Left lung (tissue), 10 donors: ENCODE results near the gene IDH2. TPM values are rescaled to one million over a fixed set of nuclear protein-coding genes. Genes with fewer than 3 reads are reported as not detected.

Source experiments
- ATAC-seq: fragments of 200-7000 bp; cut with Tn5 transposase; one replicate; pipeline ENCODE4 v1.9.1; 2020; ENCODE audit warnings: moderate library complexity
- DNase-seq, 4 donors: peaks; one replicate each; pipeline ENCODE4 v3.0.0-alpha.2; 2013 to 2020
- H3K27ac ChIP-seq, 2 donors: fragments of 200-600 bp; sonication (generic) in 1 of 2; one replicate each; pipeline versions ENCODE4 v1.5.0 to v1.8.0; 2020 to 2021
- H3K27me3 ChIP-seq, 2 donors: fragments of 200-600 bp; sonication (generic) in 1 of 2; one replicate each; pipeline versions ENCODE4 v1.5.0 to v1.8.0; 2020 to 2021
- H3K36me3 ChIP-seq, 2 donors: fragments of 200-600 bp; sonication (generic) in 1 of 2; one replicate each; pipeline versions ENCODE4 v1.5.0 to v1.8.0; 2020 to 2021
- H3K4me1 ChIP-seq, 2 donors: fragments of 200-600 bp; one replicate each; pipeline ENCODE4 v1.8.0; 2021
- H3K4me3 ChIP-seq, 2 donors: fragments of 200-600 bp; sonication (generic) in 1 of 2; one replicate each; pipeline versions ENCODE4 v1.5.0 to v1.8.0; 2020 to 2021; ENCODE audit warnings: mild to moderate bottlenecking in 1 of 2
- H3K9me3 ChIP-seq, 2 donors: fragments of 200-600 bp; sonication (generic) in 1 of 2; one replicate each; pipeline versions ENCODE4 v1.5.0 to v1.8.0; 2020 to 2021
- CTCF ChIP-seq, 2 donors: fragments of 200-600 bp; sonication (generic) in 1 of 2; IDR thresholded peaks; one replicate each; pipeline versions ENCODE4 v1.5.0 to v1.8.0; 2021; ENCODE audit warnings: antibody characterized with exemption in 2 of 2
- intact Hi-C, 2 donors: fragments of 100-400 bp; cut with DNase I; formaldehyde crosslinking; loops; one replicate each; pipeline versions ENCODE4 v1.11.2 to v1.14.2; 2022
- polyA plus RNA-seq, 6 donors: library from polyadenylated mRNA; unstranded; fragments of 120-200 nt; gene quantifications; one replicate each; pipeline ENCODE4 v1.2.1, GENCODE V29; 2013; ENCODE audit not compliant: insufficient read length in 6 of 6
- total RNA-seq, 2 donors: library from RNA; stranded (reverse); fragmentation: NEBNext Ultra II Directional; extraction: Animal tissue kit (Norgen Biotek cat#: 25700); gene quantifications; one replicate each; pipeline ENCODE4 v1.2.1, GENCODE V29; 2021
- donor health status: DM: no; HTN: yes; CAD: no.
- donor health status: DM: no; HTN: no; CAD: no.

Gene IDH2
- total and polyA plus RNA-seq, 8 donors, result 92.7 to 137 (median 119) TPM

DNA sequence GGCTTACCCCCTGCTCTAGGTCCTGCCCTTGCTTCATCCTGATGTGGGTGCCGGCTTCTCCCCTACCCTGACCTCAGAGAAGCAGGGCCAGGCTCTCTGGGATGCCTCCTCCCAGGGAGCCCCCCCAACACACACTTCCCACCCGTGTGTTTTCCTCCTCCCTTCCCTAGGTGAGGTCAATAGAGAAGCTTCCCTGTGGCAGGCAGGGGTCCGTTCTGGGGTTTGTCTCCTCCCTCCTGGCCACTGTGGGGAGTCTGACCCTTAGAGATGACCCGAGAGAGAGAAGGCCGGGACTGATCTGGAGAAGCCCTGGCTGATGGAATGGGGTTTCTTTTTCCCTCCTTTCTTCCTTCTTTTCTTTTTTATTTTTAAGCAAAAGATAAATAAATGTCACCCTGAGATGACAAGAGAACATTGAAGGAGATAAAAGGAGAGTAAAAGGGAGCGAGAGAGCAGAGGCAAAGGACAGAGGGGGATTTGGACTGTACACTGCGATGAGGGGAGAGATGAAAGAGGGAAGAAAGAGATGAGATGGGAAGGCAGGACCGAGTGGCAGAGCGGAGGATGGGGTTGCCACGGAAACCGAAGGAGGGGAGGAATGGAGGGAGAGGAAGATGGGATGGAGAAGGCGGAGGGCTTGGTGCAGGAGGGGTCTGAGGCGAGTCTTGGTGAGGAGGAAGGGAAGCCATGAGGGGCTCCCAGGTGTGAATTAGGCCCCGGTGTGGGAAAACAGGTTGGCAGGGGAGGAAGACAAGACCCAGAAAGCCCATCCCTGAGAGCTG lies 48.4 kb downstream of the IDH2 start:
- Histone ChIP-seq H3K9me3 (no peaks in the 10 kb centered on the region), H3K27me3 (no peaks in the 10 kb centered on the region), H3K4me1 (peaks cover 15 to 63% of the 10 kb centered on the region in 2 donors), H3K27ac (peak overlapping the region in 1 of 2 donors; percentile 62), H3K4me3 (no peak overlapping the region), H3K36me3 (no peaks in the 10 kb centered on the region)
- intact Hi-C loops, result no loop called here
- no peak for DNase-seq
- TF ChIP-seq CTCF (IDR thresholded peaks at IDR 0.05), result no peak
- no peak for ATAC-seq

DNA sequence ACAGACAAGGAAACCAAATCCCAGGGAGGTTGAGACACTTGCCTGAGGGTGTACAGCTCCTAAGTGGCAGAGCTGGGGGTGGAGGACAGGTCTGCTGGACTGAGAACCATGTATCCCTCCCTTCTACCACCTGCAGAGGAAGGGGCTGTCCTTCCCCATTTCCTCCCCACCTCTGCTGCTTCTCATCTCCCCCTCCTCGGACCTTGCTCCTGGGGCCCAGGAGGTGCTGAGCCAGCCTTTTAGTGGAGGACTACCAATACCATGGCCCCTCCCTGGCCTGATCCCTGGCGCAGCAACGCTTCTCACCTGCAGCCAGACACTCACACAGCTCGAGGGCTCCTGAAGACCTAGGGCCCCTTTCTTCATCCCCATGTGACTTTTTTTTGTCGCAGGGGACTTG lies 50.4 kb downstream of the IDH2 start:
- no peaks in the 10 kb centered on the region for H3K9me3 ChIP-seq
- H3K36me3 ChIP-seq, result no peaks in the 10 kb centered on the region
- ATAC-seq (no peak), DNase-seq (no peak)
- no peak overlapping the region for H3K4me3 ChIP-seq
- peaks cover 18 to 64% of the 10 kb centered on the region in 2 donors for H3K4me1 ChIP-seq
- no peak for TF ChIP-seq CTCF (IDR thresholded peaks at IDR 0.05)
- no peaks in the 10 kb centered on the region for H3K27me3 ChIP-seq
- intact Hi-C loops, result no loop called here
- peak overlapping the region in 1 of 2 donors; percentile 37 for H3K27ac ChIP-seq

DNA sequence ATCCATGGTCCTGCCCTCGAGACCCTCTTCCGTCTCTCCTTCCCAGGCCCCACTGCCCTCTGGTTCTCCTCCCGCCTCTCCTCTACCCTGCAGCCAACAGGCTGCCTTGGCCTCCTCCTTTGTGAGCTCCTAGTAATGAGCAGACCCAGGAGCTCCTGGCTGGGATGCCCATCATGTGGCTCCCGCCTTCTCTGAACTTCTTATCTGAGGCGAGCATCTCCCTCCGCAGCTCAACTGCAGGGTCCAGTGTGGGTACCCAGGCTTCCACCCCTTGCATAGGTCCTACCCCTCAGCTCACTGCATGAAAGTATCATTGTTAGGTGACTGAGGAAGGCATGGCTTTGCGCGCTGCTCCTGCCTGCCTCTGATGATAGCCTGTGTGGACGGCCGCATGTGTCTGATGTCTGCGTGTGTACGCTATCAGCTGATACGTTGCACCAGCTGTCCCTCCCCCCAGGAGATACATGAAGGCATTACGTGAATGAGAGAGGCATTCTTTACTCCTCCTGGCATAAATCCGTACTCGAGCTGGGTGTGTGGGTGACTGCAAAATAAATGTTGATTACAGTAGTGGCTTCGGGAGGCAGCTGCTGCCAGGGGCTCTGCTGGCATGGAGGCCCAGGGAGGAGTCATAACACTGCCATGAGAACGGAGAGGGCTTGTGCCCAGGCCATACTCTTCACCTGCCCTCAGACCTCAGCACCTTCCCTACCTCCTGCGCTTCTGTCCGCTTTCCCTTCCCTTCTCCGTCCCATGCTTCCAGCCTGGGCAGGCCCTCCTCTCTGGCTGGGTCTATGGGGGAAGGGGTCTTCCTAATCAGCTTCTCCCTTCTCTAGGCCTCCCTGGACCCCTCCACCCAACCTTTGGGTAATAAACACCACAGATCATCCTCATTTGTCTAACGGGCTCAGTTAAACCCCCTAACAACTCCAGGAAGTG lies 52.3 kb downstream of the IDH2 start:
- no peak for TF ChIP-seq CTCF (IDR thresholded peaks at IDR 0.05)
- DNase-seq (no peak), ATAC-seq (no peak)
- no peaks in the 10 kb centered on the region for H3K27me3 ChIP-seq
- intact Hi-C loops, result no loop called here
- H3K9me3 ChIP-seq, result no peaks in the 10 kb centered on the region
- peaks cover 0 to 2% of the 10 kb centered on the region in 2 donors for H3K36me3 ChIP-seq
- H3K27ac ChIP-seq, result no peak overlapping the region
- peaks cover 25 to 75% of the 10 kb centered on the region in 2 donors for H3K4me1 ChIP-seq
- no peak overlapping the region for H3K4me3 ChIP-seq

DNA sequence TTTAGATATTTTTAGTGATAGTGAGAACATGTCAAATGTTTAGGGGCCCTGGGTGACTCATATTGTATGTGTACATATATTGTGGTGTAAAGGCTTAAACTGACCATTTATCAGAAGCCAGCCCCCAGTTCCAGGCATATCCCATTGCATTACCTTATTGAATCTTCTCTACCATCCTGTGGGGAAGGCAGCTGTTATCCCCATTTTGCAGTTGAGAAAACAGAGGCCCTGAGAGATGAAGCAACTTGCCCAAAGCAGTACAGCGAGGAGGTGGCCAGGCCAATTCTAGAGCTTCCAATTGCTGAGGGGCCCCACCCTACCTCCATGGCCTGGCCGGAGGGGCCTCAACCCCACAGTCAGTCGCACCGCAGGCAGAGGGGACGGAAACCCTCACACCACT lies 53.2 kb downstream of the IDH2 start:
- Histone ChIP-seq H3K9me3 (no peaks in the 10 kb centered on the region), H3K27ac (peak overlapping the region in 1 of 2 donors; percentile 57), H3K4me1 (peaks cover 21 to 75% of the 10 kb centered on the region in 2 donors), H3K4me3 (no peak overlapping the region), H3K27me3 (no peaks in the 10 kb centered on the region), H3K36me3 (peaks cover 0 to 5% of the 10 kb centered on the region in 2 donors)
- intact Hi-C loops, result no loop called here
- TF ChIP-seq CTCF (IDR thresholded peaks at IDR 0.05), result no peak
- ATAC-seq, result no peak
- DNase-seq, result no peak
